CD4-positive, alpha-beta memory T cell (primary cell): ENCODE measurements around the gene USP6NL. TPM values are rescaled to one million over a fixed set of nuclear protein-coding genes. Genes with fewer than 3 reads are reported as not detected.
A peak's percentile ranks its signal among the peaks of the same experiment; 100 is the strongest.

Source experiments
- CTCF ChIA-PET: fragments of 350-600 bp; sonication (Branson Sonifier 250); formaldehyde crosslinking; loops from one replicate; lab custom pipeline; 2021; ENCODE audit warnings: inconsistent platforms; ENCODE audit not compliant: partially characterized antibody; lab: Charles Lee
- POLR2A ChIA-PET: fragments of 350-600 bp; sonication (Branson Sonifier 250); formaldehyde crosslinking; loops from one replicate; lab custom pipeline; 2021; ENCODE audit not compliant: partially characterized antibody; lab: Charles Lee
- DNase-seq, 5 donors: peaks; one replicate each; pipeline versions ENCODE4 v3.0.0 to v3.0.0-alpha.2; 2020 to 2022; ENCODE audit warnings: mixed read lengths in 1 of 5
- H3K27ac ChIP-seq: one replicate; pipeline ENCODE4 v1.7.0; 2013; ENCODE audit warnings: low read depth, low read length
- H3K27me3 ChIP-seq: 2 replicates; pipeline ENCODE4 v1.7.0; 2013; ENCODE audit warnings: mild to moderate bottlenecking, low read length, moderate library complexity; ENCODE audit not compliant: insufficient read depth
- H3K36me3 ChIP-seq: 2 replicates; pipeline ENCODE4 v1.7.0; 2013; ENCODE audit warnings: mild to moderate bottlenecking, low read length, moderate library complexity; ENCODE audit not compliant: insufficient read depth
- H3K4me1 ChIP-seq: 2 replicates; pipeline ENCODE4 v1.7.0; 2013; ENCODE audit warnings: mild to moderate bottlenecking, low read length, moderate library complexity; ENCODE audit not compliant: insufficient read depth
- H3K4me3 ChIP-seq, 2 donors: one replicate each; pipeline ENCODE4 v1.7.0; 2013; ENCODE audit warnings: low read length in 2 of 2, mild to moderate bottlenecking in 1 of 2
- H3K9me3 ChIP-seq, 2 donors: one replicate each; pipeline ENCODE4 v1.7.0; 2013; ENCODE audit warnings: low read length in 2 of 2, control low read depth in 1 of 2; ENCODE audit not compliant: control insufficient read depth in 1 of 2
- H3K27ac Mint-ChIP-seq, 7 donors: one replicate each; pipeline ENCODE4 v1.8.0; 2020 to 2021; ENCODE audit warnings: mixed read lengths in 7 of 7, mild to moderate bottlenecking in 6 of 7, inconsistent platforms in 3 of 7, moderate library complexity in 3 of 7
- H3K27me3 Mint-ChIP-seq, 2 donors: one replicate each; pipeline ENCODE4 v1.8.0; 2020 to 2021; ENCODE audit warnings: mixed read lengths in 2 of 2
- H3K36me3 Mint-ChIP-seq, 2 donors: one replicate each; pipeline ENCODE4 v1.8.0; 2020 to 2021; ENCODE audit warnings: mixed read lengths in 2 of 2, inconsistent platforms in 1 of 2, mild to moderate bottlenecking in 1 of 2
- H3K4me1 Mint-ChIP-seq, 4 donors: one replicate each; pipeline ENCODE4 v1.8.0; 2020 to 2021; ENCODE audit warnings: mixed read lengths in 4 of 4, mild to moderate bottlenecking in 1 of 4
- H3K4me3 Mint-ChIP-seq, 8 donors: one replicate each; pipeline ENCODE4 v1.8.0; 2020 to 2021; ENCODE audit warnings: mixed read lengths in 8 of 8, mild to moderate bottlenecking in 7 of 8, moderate library complexity in 6 of 8, inconsistent platforms in 3 of 8
- H3K9me3 Mint-ChIP-seq, 8 donors: one replicate each; pipeline ENCODE4 v1.8.0; 2020 to 2021; ENCODE audit warnings: mixed read lengths in 8 of 8, mild to moderate bottlenecking in 5 of 8, inconsistent platforms in 3 of 8, moderate library complexity in 1 of 8
- intact Hi-C: fragments of 100-400 bp; cut with micrococcal nuclease; formaldehyde crosslinking; loops from one replicate; pipeline ENCODE4 v1.15.1; 2023
- polyA plus RNA-seq, 2 donors: library from polyadenylated mRNA; unstranded; fragments of 300-500 nt; fragmentation: Illumina TruSeq; gene quantifications; one replicate each; pipeline ENCODE4 v1.2.3, GENCODE V29; 2021
- total RNA-seq, 2 experiments: library from RNA; stranded (reverse); gene quantifications; one replicate each; pipeline ENCODE4 v1.2.3, GENCODE V29; 2021

USP6NL gene
- total and polyA plus RNA-seq, 4 experiments from 2014 or later = 2.2 to 4.8 (median 3.3) TPM

DNA sequence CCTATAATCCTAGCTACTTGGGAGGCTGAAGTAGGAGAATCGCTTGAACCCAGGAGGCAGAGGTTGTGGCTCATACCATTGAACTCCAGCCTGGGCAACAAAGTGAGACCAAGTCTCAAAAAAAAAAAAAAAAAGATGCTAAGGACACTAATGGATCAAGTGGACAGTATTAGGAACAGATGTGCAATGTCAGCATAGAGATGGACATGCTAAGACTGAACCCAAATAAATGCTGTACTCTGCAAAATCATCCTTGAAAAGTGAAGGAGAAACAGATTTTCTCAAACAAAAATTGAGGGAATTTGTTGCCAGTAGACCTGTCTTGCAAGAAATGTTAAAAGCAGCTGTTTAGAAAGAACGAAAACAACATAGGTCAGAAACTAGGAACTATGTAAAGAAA lies 194.5 kb downstream of the USP6NL start:
- ChIA-PET POLR2A (interaction anchor here (0.6 kb wide), 1 partner anchor 885 kb away, joined by 3 read pairs; no protein-coding TSS in a partner anchor), CTCF (interaction anchor here (0.7 kb wide), 1 partner anchor 165 kb away, joined by 3 read pairs; no protein-coding TSS in a partner anchor)
- Mint-ChIP-seq H3K4me1 (peaks cover 0 to 7% (median 2%) of the 10 kb centered on the region in 4 donors), H3K9me3 (peaks cover 0 to 47% (median 35%) of the 10 kb centered on the region in 8 donors), H3K27me3 (no peaks in the 10 kb centered on the region), H3K4me3 (no peak overlapping the region), H3K36me3 (peaks cover 6 to 27% of the 10 kb centered on the region in 2 donors), H3K27ac (no peak overlapping the region)
- Histone ChIP-seq H3K36me3 (no peaks in the 10 kb centered on the region), H3K9me3 (peaks cover 0 to 6% of the 10 kb centered on the region in 2 donors), H3K27me3 (no peaks in the 10 kb centered on the region), H3K4me1 (no peaks in the 10 kb centered on the region), H3K4me3 (no peak overlapping the region), H3K27ac (no peak overlapping the region)
- intact Hi-C loops = no loop called here
- no peak for DNase-seq

GRCh38 chr10:11415095-11415494 lies 196.4 kb downstream of the USP6NL start:
- POLR2A ChIA-PET = no interaction called here
- Histone ChIP-seq H3K27ac (no peak overlapping the region), H3K9me3 (peaks cover 0 to 6% of the 10 kb centered on the region in 2 donors), H3K4me3 (no peak overlapping the region), H3K4me1 (no peaks in the 10 kb centered on the region), H3K27me3 (no peaks in the 10 kb centered on the region), H3K36me3 (no peaks in the 10 kb centered on the region)
- Mint-ChIP-seq H3K27ac (no peak overlapping the region), H3K4me3 (no peak overlapping the region), H3K36me3 (peaks cover 4 to 17% of the 10 kb centered on the region in 2 donors), H3K9me3 (peaks cover 0 to 32% (median 23%) of the 10 kb centered on the region in 8 donors), H3K4me1 (peaks cover 2 to 7% (median 4%) of the 10 kb centered on the region in 4 donors), H3K27me3 (no peaks in the 10 kb centered on the region)
- intact Hi-C loops = no loop called here
- CTCF ChIA-PET = interaction anchor here (1.2 kb wide), 1 partner anchor 9 kb away, joined by 3 read pairs; no protein-coding TSS in a partner anchor
- DNase-seq = no peak

- peaks cover 2 to 7% (median 5%) of the 10 kb centered on the region in 4 donors for H3K4me1 Mint-ChIP-seq
Observed at GRCh38 chr10:11414314-11415038, 197.0 kb downstream of the USP6NL start.

GRCh38 chr10:11411926-11412545 lies 199.4 kb downstream of the USP6NL start:
- Histone ChIP-seq H3K27ac (no peak overlapping the region), H3K27me3 (no peaks in the 10 kb centered on the region), H3K4me3 (no peak overlapping the region), H3K36me3 (no peaks in the 10 kb centered on the region), H3K9me3 (peaks cover 0 to 6% of the 10 kb centered on the region in 2 donors), H3K4me1 (peaks cover 23% of the 10 kb centered on the region)
- H3K27ac Mint-ChIP-seq = peak overlapping the region in 1 of 7 donors; percentile 5
- ChIA-PET CTCF (no interaction called here), POLR2A (interaction anchor here (1.4 kb wide), 1 partner anchor 8 kb away, joined by 3 read pairs; no protein-coding TSS in a partner anchor)
- DNase-seq = no peak
- peaks cover 4 to 14% of the 10 kb centered on the region in 2 donors for H3K36me3 Mint-ChIP-seq
- H3K4me1 Mint-ChIP-seq = peaks cover 17 to 26% (median 21%) of the 10 kb centered on the region in 4 donors
- H3K9me3 Mint-ChIP-seq = peaks cover 0 to 21% (median 14%) of the 10 kb centered on the region in 8 donors
- intact Hi-C loops = no loop called here
- no peaks in the 10 kb centered on the region for H3K27me3 Mint-ChIP-seq
- no peak overlapping the region for H3K4me3 Mint-ChIP-seq

More at GRCh38 chr10:11414314-11415038, 197.0 kb downstream of the USP6NL start:
- H3K27ac Mint-ChIP-seq = no peak overlapping the region
- intact Hi-C loops = no loop called here
- no peak for DNase-seq
- H3K27me3 ChIP-seq = no peaks in the 10 kb centered on the region
- no peaks in the 10 kb centered on the region for H3K27me3 Mint-ChIP-seq
- no peaks in the 10 kb centered on the region for H3K4me1 ChIP-seq
- peaks cover 0 to 6% of the 10 kb centered on the region in 2 donors for H3K9me3 ChIP-seq
- no peak overlapping the region for H3K27ac ChIP-seq
- peaks cover 0 to 26% (median 19%) of the 10 kb centered on the region in 8 donors for H3K9me3 Mint-ChIP-seq
- ChIA-PET CTCF (interaction anchor here (1.2 kb wide), 1 partner anchor 10 kb away, joined by 3 read pairs; no protein-coding TSS in a partner anchor), POLR2A (no interaction called here)
- H3K36me3 Mint-ChIP-seq = peaks cover 4 to 11% of the 10 kb centered on the region in 2 donors
- H3K4me3 ChIP-seq = no peak overlapping the region
- no peaks in the 10 kb centered on the region for H3K36me3 ChIP-seq
- H3K4me3 Mint-ChIP-seq = no peak overlapping the region

GRCh38 chr10:11409357-11409756 lies 202.1 kb downstream of the USP6NL start:
- peaks cover 0 to 30% (median 16%) of the 10 kb centered on the region in 8 donors for H3K9me3 Mint-ChIP-seq
- peaks cover 23 to 50% (median 34%) of the 10 kb centered on the region in 4 donors for H3K4me1 Mint-ChIP-seq
- Histone ChIP-seq H3K27ac (no peak overlapping the region), H3K4me3 (no peak overlapping the region), H3K4me1 (peaks cover 46% of the 10 kb centered on the region), H3K9me3 (peaks cover 0 to 6% of the 10 kb centered on the region in 2 donors), H3K27me3 (no peaks in the 10 kb centered on the region), H3K36me3 (no peaks in the 10 kb centered on the region)
- ChIA-PET POLR2A (no interaction called here), CTCF (no interaction called here)
- no peak overlapping the region for H3K4me3 Mint-ChIP-seq
- no peaks in the 10 kb centered on the region for H3K27me3 Mint-ChIP-seq
- no peak for DNase-seq
- intact Hi-C loops = loop anchor here (10.0 kb wide), 1 partner anchor 245 kb away; no protein-coding TSS in a partner anchor
- peaks cover 4 to 14% of the 10 kb centered on the region in 2 donors for H3K36me3 Mint-ChIP-seq
- peak overlapping the region in 1 of 7 donors; percentile 59 for H3K27ac Mint-ChIP-seq

DNA sequence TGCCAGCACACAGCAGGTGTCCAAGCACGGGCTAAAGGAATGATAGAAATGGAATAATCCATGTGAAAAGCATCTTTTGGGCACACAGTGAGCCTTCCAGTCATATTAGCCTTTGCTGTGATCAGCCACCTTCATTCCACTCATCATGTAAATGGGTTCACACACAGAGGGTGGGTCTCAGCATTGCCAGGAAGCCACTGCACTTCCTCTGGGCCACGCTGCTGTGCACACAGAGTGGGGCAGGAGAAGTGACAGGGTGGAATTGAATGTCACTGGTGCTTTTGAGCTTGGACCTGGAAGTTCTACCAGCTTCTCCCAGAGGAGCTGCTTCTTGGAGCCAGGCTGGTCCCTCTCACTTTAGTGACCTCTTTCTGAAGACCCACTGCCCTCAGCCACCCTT lies 203.5 kb downstream of the USP6NL start:
- Mint-ChIP-seq H3K36me3 (peaks cover 4 to 10% of the 10 kb centered on the region in 2 donors), H3K4me1 (peaks cover 30 to 60% (median 42%) of the 10 kb centered on the region in 4 donors), H3K27ac (peak overlapping the region in 5 of 7 donors; percentile 48 to 94 (median 81)), H3K4me3 (peak overlapping the region in 7 of 8 donors; percentile 17 to 63 (median 48)), H3K9me3 (peaks cover 0 to 26% (median 17%) of the 10 kb centered on the region in 8 donors), H3K27me3 (no peaks in the 10 kb centered on the region)
- no peak overlapping the region for H3K27ac ChIP-seq
- no peaks in the 10 kb centered on the region for H3K27me3 ChIP-seq
- intact Hi-C loops = loop anchor here (10.0 kb wide), 1 partner anchor 243 kb away; no protein-coding TSS in a partner anchor
- peaks cover 51% of the 10 kb centered on the region for H3K4me1 ChIP-seq
- POLR2A ChIA-PET = interaction anchor here (0.6 to 0.7 kb wide), 2 partner anchors 32 to 255 kb away, joined by 3 read pairs; no protein-coding TSS in a partner anchor
- H3K36me3 ChIP-seq = no peaks in the 10 kb centered on the region
- CTCF ChIA-PET = no interaction called here
- peaks cover 0 to 6% of the 10 kb centered on the region in 2 donors for H3K9me3 ChIP-seq
- peak overlapping the region in 1 of 2 donors; percentile 4 for H3K4me3 ChIP-seq
- peak in 3 of 5 donors; percentile 17 to 33 (median 18) for DNase-seq
